BLaER1 treated with 17β-estradiol and CSF1 and Interleukin-3, amounts not matched to agents 10 nM and 100 nM (cell line): ENCODE results near the gene P2RX2.

Experiments
- H3K27ac ChIP-seq, 11 experiments: shearing (Covaris generic); formaldehyde crosslinking; 2 replicates each; pipeline ENCODE4 v1.8.1; 2022
- H3K27me3 ChIP-seq, 11 experiments: shearing (Covaris generic); formaldehyde crosslinking; 2 replicates each; pipeline ENCODE4 v1.8.1; 2022
- H3K36me3 ChIP-seq, 11 experiments: shearing (Covaris generic); formaldehyde crosslinking; 2 replicates each; pipeline ENCODE4 v1.8.1; 2022
- H3K4me1 ChIP-seq, 10 experiments: shearing (Covaris generic); formaldehyde crosslinking; 2 replicates each; pipeline ENCODE4 v1.8.1; 2022
- H3K4me2 ChIP-seq, 11 experiments: shearing (Covaris generic); formaldehyde crosslinking; 2 replicates each; pipeline ENCODE4 v1.8.1; 2022
- H3K4me3 ChIP-seq, 10 experiments: shearing (Covaris generic); formaldehyde crosslinking; 2 replicates each; pipeline ENCODE4 v1.8.1; 2022
- H3K9ac ChIP-seq, 11 experiments: shearing (Covaris generic); formaldehyde crosslinking; 2 replicates each; pipeline ENCODE4 v1.8.1; 2022
- H3K9me3 ChIP-seq, 11 experiments: shearing (Covaris generic); formaldehyde crosslinking; replicated peaks in 1 of 11; 2 replicates each; pipeline ENCODE4 v1.8.1; 2022
- H4K20me1 ChIP-seq, 11 experiments: shearing (Covaris generic); formaldehyde crosslinking; 2 replicates each; pipeline ENCODE4 v1.8.1; 2022
- Cebpa-rat ChIP-seq, 11 experiments: shearing (Covaris generic); IDR thresholded peaks; 2 replicates each; pipeline ENCODE4 v1.8.1; 2022

P2RX2 gene

DNA sequence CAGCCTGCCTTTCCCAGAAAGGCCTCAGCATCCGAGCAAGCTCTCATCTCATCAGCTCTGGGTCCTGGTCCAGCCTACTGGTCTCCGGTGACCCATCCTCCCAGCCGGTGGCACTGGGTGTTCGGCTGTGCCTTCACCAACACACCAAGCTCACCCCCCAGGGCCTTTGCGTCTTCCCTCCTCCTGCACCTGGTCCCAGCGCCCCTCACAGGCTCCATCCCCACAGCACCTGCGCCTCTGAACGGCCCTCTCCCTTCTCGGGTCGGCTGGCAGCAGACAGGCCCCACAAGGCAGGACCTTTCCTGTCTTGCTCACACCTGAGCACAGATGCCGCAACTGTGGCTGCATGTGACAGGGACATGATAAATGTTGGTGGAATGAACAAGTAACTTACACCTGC is 13.1 kb downstream of the P2RX2 start:
- Histone ChIP-seq H3K4me3 (no peak overlapping the region), H3K36me3 (peaks cover 73 to 100% (median 99%) of the 10 kb centered on the region in 11 experiments), H3K4me1 (peaks cover 0 to 15% (median 9%) of the 10 kb centered on the region in 10 experiments; a peak in 15 of 20 replicates), H3K4me2 (no peak overlapping the region), H3K27ac (no peak overlapping the region), H3K27me3 (no peaks in the 10 kb centered on the region), H3K9me3 (no peaks in the 10 kb centered on the region), H4K20me1 (peaks cover 0 to 53% (median 11%) of the 10 kb centered on the region in 11 experiments; a peak in 13 of 22 replicates), H3K9ac (no peak overlapping the region)
- TF ChIP-seq Cebpa-rat (IDR thresholded peaks at IDR 0.05), result no peak

DNA sequence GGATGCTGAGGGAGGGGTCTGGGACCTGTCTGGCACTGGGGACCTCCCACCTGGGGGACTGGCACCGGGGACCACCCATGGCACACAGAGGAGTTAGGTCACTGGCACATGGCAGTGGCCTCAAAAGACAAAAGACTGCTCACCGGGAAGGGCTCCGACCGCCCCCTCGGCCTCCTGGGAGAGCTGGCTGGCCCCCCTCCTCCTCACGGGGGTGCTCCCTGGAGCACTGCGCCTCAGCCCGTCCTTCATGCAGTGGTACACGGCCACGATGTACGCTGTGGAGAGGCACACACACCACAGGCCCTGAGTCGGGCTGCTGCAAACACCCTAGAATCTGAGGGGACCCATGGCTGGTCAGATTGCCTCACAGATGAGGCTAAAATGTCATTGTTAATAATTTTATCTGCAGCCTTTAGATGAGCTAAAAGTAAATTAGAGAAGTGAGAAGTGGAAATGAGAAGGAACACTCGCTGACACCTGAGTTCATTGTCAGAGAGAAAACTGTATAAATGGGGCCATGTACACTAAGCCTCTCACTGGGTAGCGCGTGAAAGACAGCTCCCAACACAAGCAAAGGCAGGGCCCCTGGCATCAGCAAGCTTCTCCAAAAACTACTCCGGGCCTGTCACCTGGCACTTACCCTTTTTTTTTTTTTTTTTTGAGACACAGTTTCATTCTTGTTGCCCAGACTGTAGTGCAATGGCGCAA is 14.1 kb downstream of the P2RX2 start:
- H3K27me3 ChIP-seq, result no peaks in the 10 kb centered on the region
- TF ChIP-seq Cebpa-rat (IDR thresholded peaks at IDR 0.05), result no peak
- no peaks in the 10 kb centered on the region for H3K9me3 ChIP-seq
- H3K4me3 ChIP-seq, result no peak overlapping the region
- H3K4me2 ChIP-seq, result no peak overlapping the region
- peaks cover 0 to 63% (median 19%) of the 10 kb centered on the region in 11 experiments; a peak in 16 of 22 replicates for H4K20me1 ChIP-seq
- H3K4me1 ChIP-seq, result peaks cover 0 to 25% (median 19%) of the 10 kb centered on the region in 10 experiments; a peak in 15 of 20 replicates
- no peak overlapping the region for H3K27ac ChIP-seq
- peaks cover 83 to 100% (median 99%) of the 10 kb centered on the region in 11 experiments for H3K36me3 ChIP-seq
- H3K9ac ChIP-seq, result no peak overlapping the region

DNA sequence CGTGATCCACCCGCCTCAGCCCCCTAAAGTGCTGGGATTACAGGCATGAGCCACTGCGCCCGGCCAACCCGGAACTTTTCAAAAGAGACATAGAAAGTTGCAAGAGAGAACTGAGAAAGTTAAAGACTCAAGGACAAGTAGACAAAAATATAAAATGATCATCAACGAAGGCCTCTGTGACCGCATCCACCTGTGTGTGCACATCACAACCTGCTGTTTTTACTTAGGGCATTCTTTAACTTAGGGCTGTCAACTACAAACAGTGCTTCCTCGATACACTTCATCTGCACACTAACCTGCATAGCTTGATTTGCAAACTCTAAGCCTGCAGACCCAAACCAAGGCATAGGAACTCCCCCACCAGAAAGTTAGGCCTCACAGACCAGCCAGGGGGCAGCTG is 14.8 kb downstream of the P2RX2 start:
- Histone ChIP-seq H4K20me1 (peaks cover 0 to 70% (median 26%) of the 10 kb centered on the region in 11 experiments; a peak in 16 of 22 replicates), H3K9ac (peak overlapping the region in 1 of 11 experiments; percentile 0; a peak in 1 of 22 replicates), H3K4me2 (no peak overlapping the region), H3K27me3 (no peaks in the 10 kb centered on the region), H3K4me3 (no peak overlapping the region), H3K27ac (no peak overlapping the region), H3K9me3 (no peaks in the 10 kb centered on the region), H3K4me1 (peaks cover 0 to 33% (median 23%) of the 10 kb centered on the region in 10 experiments; a peak in 15 of 20 replicates), H3K36me3 (peaks cover 91 to 100% (median 100%) of the 10 kb centered on the region in 11 experiments)
- TF ChIP-seq Cebpa-rat (IDR thresholded peaks at IDR 0.05), result no peak

DNA sequence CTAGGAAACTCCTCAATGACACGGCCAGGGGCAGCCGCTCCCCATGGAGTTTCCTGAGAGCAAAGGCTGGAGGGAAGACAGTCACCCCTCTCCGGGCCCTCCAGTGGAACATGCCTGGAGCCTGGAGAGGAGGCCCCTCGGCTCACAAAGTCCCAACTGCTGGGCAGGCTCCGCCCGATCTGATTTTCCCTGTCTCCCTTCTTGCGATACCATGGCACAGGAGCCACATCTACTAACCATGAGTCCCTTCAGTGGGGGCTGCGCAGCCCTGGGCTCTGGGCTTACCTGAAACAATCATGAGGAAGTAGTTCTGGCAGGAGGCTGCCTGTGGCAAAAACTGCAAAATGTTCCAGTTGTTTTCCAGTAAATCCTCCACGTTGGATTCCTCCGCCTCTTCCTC is 15.3 kb downstream of the P2RX2 start:
- peak overlapping the region in 1 of 11 experiments; percentile 0; a peak in 1 of 22 replicates for H3K9ac ChIP-seq
- no peak for TF ChIP-seq Cebpa-rat (IDR thresholded peaks at IDR 0.05)
- H3K4me3 ChIP-seq, result no peak overlapping the region
- no peak overlapping the region for H3K4me2 ChIP-seq
- H4K20me1 ChIP-seq, result peaks cover 0 to 75% (median 30%) of the 10 kb centered on the region in 11 experiments; a peak in 16 of 22 replicates
- no peak overlapping the region for H3K27ac ChIP-seq
- H3K4me1 ChIP-seq, result peaks cover 0 to 34% (median 24%) of the 10 kb centered on the region in 10 experiments; a peak in 15 of 20 replicates
- H3K9me3 ChIP-seq, result no peaks in the 10 kb centered on the region
- peaks cover 93 to 100% (median 100%) of the 10 kb centered on the region in 11 experiments for H3K36me3 ChIP-seq
- H3K27me3 ChIP-seq, result no peaks in the 10 kb centered on the region

DNA sequence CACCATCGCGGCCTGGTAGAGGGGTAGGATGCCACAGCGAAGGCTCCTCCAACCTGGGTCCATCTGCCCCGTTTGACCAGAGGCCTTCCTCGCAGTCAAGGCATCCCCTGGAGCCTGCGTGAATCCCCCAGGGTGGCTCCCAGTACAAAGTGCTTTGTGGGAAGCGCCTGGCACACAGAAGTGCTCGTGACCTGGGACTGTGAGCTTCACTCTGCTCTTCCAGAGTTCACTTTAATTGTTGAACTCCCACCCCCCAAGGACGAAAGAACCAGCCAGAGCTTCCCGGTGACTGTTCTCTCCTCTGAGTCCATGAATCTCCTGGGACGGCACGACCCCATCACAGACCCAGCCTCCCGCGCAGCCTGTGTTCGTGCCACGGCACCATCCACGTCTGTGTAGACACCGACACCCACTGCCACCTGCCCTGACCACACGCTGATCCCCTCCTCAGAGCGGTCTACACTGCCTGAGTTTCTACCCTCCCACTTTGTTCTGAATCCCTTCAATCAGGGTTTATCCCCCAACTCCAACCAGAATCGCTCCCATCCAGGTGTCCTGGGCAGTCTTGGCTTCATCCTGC is 15.9 kb downstream of the P2RX2 start:
- Histone ChIP-seq H3K27me3 (no peaks in the 10 kb centered on the region), H3K36me3 (peaks cover 91 to 100% (median 100%) of the 10 kb centered on the region in 11 experiments), H4K20me1 (peaks cover 0 to 81% (median 34%) of the 10 kb centered on the region in 11 experiments; a peak in 17 of 22 replicates), H3K27ac (0 out of 22 replicates have a peak overlapping the region, but pooled peaks of 1 of the 11 experiments have one; percentile 31), H3K4me2 (no peak overlapping the region), H3K9me3 (no peaks in the 10 kb centered on the region), H3K4me1 (peaks cover 0 to 36% (median 25%) of the 10 kb centered on the region in 10 experiments; a peak in 15 of 20 replicates), H3K4me3 (no peak overlapping the region), H3K9ac (peak overlapping the region in 1 of 11 experiments; percentile 35; a peak in 1 of 22 replicates)
- TF ChIP-seq Cebpa-rat (IDR thresholded peaks at IDR 0.05), result no peak

DNA sequence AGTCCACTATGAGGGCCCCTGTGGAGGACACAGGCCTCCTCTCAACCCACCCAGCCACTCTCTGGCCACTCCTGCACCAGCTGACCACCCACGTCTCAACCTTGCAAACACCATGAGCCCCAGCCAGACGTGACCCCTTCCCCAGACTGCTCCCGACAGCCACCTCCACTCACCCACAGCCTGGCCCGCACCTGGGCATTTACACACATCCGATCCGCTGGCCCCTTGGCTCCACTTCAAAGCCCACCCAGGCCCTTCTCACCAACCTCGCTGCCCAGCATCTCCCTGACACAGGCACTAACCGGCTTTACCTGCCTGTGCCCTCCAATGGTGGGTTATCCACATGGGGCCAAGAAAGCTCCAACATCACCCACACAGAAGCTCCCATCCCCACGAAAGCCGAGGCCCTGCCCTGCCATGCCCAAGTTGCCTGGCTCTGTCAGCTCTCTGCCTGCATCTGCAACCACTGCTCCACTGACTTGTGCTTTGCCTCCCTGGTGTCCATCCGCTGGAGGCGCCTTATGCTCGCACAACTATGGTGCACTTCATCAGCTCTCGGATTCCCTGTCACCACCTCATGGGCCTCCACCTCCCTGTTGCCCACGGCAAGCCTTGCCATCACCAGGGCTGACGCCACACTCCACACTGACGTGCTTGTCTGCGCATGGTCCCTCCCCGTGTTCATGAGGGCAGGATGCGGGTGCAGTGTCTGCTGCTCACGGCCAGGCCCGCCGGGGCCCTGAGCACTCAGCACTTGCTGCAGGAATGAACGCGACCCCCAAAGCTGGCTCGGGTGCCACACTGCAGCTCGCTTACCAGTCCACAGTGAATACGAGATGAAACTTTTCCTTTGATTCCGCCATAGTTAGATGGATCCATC is 16.7 kb downstream of the P2RX2 start:
- Histone ChIP-seq H3K4me1 (peaks cover 0 to 37% (median 25%) of the 10 kb centered on the region in 10 experiments; a peak in 15 of 20 replicates), H3K9ac (peak overlapping the region in 3 of 11 experiments; percentile 17 to 35 (median 29); a peak in 4 of 22 replicates), H3K4me2 (peak overlapping the region in 3 of 11 experiments; percentile 24 to 52 (median 46); a peak in 4 of 22 replicates), H3K4me3 (no peak overlapping the region), H3K9me3 (no peaks in the 10 kb centered on the region), H3K27ac (peak overlapping the region in 1 of 11 experiments; percentile 31; a peak in 1 of 22 replicates), H3K36me3 (peaks cover 86 to 100% (median 99%) of the 10 kb centered on the region in 11 experiments), H3K27me3 (no peaks in the 10 kb centered on the region), H4K20me1 (peaks cover 0 to 89% (median 40%) of the 10 kb centered on the region in 11 experiments; a peak in 17 of 22 replicates)
- no peak for TF ChIP-seq Cebpa-rat (IDR thresholded peaks at IDR 0.05)

DNA sequence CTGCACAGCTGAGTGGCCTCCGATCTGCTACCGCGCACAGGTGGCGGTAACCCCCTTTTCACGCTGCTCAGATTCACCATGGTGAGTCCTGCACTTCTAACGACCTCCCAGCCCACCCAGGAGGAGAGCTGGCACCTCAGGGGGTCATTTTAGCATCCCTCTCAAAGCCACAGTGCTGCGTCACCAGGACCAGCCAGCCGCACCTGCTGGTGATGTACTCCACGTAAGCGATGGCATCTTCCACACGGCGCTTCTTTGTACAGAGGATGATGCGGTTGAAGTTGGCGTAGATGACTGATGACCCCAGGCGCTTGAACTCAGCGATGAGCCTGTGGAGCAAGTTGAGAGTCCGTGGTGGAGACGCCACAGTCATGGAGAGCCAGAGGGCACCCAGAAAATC is 19.2 kb downstream of the P2RX2 start:
- Histone ChIP-seq H3K9me3 (no peaks in the 10 kb centered on the region), H3K4me1 (peaks cover 0 to 37% (median 25%) of the 10 kb centered on the region in 10 experiments; a peak in 15 of 20 replicates), H4K20me1 (peaks cover 0 to 94% (median 48%) of the 10 kb centered on the region in 11 experiments; a peak in 16 of 22 replicates), H3K4me3 (no peak overlapping the region), H3K27ac (no peak overlapping the region), H3K27me3 (no peaks in the 10 kb centered on the region), H3K9ac (peak overlapping the region in 1 of 11 experiments; percentile 29; a peak in 2 of 22 replicates), H3K4me2 (peak overlapping the region in 6 of 11 experiments; percentile 24 to 52 (median 44); a peak in 8 of 22 replicates), H3K36me3 (peaks cover 86 to 100% (median 99%) of the 10 kb centered on the region in 11 experiments)
- no peak for TF ChIP-seq Cebpa-rat (IDR thresholded peaks at IDR 0.05)
